CD4-positive, alpha-beta memory T cell (primary cell): ENCODE measurements around the gene FAM110D. TPM values are rescaled to one million over a fixed set of nuclear protein-coding genes. Genes with fewer than 3 reads are reported as not detected.

Experiments used
- CTCF ChIA-PET: fragments of 350-600 bp; sonication (Branson Sonifier 250); formaldehyde crosslinking; loops from one replicate; lab custom pipeline; 2021; ENCODE audit warnings: inconsistent platforms; ENCODE audit not compliant: partially characterized antibody; lab: Charles Lee
- POLR2A ChIA-PET: fragments of 350-600 bp; sonication (Branson Sonifier 250); formaldehyde crosslinking; loops from one replicate; lab custom pipeline; 2021; ENCODE audit not compliant: partially characterized antibody; lab: Charles Lee
- DNase-seq, 5 donors: peaks; one replicate each; pipeline versions ENCODE4 v3.0.0 to v3.0.0-alpha.2; 2020 to 2022; ENCODE audit warnings: mixed read lengths in 1 of 5
- H3K27ac ChIP-seq: one replicate; pipeline ENCODE4 v1.7.0; 2013; ENCODE audit warnings: low read depth, low read length
- H3K27me3 ChIP-seq: 2 replicates; pipeline ENCODE4 v1.7.0; 2013; ENCODE audit warnings: mild to moderate bottlenecking, low read length, moderate library complexity; ENCODE audit not compliant: insufficient read depth
- H3K36me3 ChIP-seq: 2 replicates; pipeline ENCODE4 v1.7.0; 2013; ENCODE audit warnings: mild to moderate bottlenecking, low read length, moderate library complexity; ENCODE audit not compliant: insufficient read depth
- H3K4me1 ChIP-seq: 2 replicates; pipeline ENCODE4 v1.7.0; 2013; ENCODE audit warnings: mild to moderate bottlenecking, low read length, moderate library complexity; ENCODE audit not compliant: insufficient read depth
- H3K4me3 ChIP-seq, 2 donors: one replicate each; pipeline ENCODE4 v1.7.0; 2013; ENCODE audit warnings: low read length in 2 of 2, mild to moderate bottlenecking in 1 of 2
- H3K9me3 ChIP-seq, 2 donors: one replicate each; pipeline ENCODE4 v1.7.0; 2013; ENCODE audit warnings: low read length in 2 of 2, control low read depth in 1 of 2; ENCODE audit not compliant: control insufficient read depth in 1 of 2
- H3K27ac Mint-ChIP-seq, 7 donors: one replicate each; pipeline ENCODE4 v1.8.0; 2020 to 2021; ENCODE audit warnings: mixed read lengths in 7 of 7, mild to moderate bottlenecking in 6 of 7, inconsistent platforms in 3 of 7, moderate library complexity in 3 of 7
- H3K27me3 Mint-ChIP-seq, 2 donors: one replicate each; pipeline ENCODE4 v1.8.0; 2020 to 2021; ENCODE audit warnings: mixed read lengths in 2 of 2
- H3K36me3 Mint-ChIP-seq, 2 donors: one replicate each; pipeline ENCODE4 v1.8.0; 2020 to 2021; ENCODE audit warnings: mixed read lengths in 2 of 2, inconsistent platforms in 1 of 2, mild to moderate bottlenecking in 1 of 2
- H3K4me1 Mint-ChIP-seq, 4 donors: one replicate each; pipeline ENCODE4 v1.8.0; 2020 to 2021; ENCODE audit warnings: mixed read lengths in 4 of 4, mild to moderate bottlenecking in 1 of 4
- H3K4me3 Mint-ChIP-seq, 8 donors: one replicate each; pipeline ENCODE4 v1.8.0; 2020 to 2021; ENCODE audit warnings: mixed read lengths in 8 of 8, mild to moderate bottlenecking in 7 of 8, moderate library complexity in 6 of 8, inconsistent platforms in 3 of 8
- H3K9me3 Mint-ChIP-seq, 8 donors: one replicate each; pipeline ENCODE4 v1.8.0; 2020 to 2021; ENCODE audit warnings: mixed read lengths in 8 of 8, mild to moderate bottlenecking in 5 of 8, inconsistent platforms in 3 of 8, moderate library complexity in 1 of 8
- intact Hi-C: fragments of 100-400 bp; cut with micrococcal nuclease; formaldehyde crosslinking; loops from one replicate; pipeline ENCODE4 v1.15.1; 2023
- polyA plus RNA-seq, 2 donors: library from polyadenylated mRNA; unstranded; fragments of 300-500 nt; fragmentation: Illumina TruSeq; gene quantifications; one replicate each; pipeline ENCODE4 v1.2.3, GENCODE V29; 2021
- total RNA-seq, 2 experiments: library from RNA; stranded (reverse); gene quantifications; one replicate each; pipeline ENCODE4 v1.2.3, GENCODE V29; 2021

The FAM110D gene
- total and polyA plus RNA-seq, 4 experiments from 2014 or later, result not detected

GRCh38 chr1:26164036-26164860, 5.4 kb downstream of the FAM110D start:
- no peaks in the 10 kb centered on the region for H3K36me3 Mint-ChIP-seq
- peaks cover 7% of the 10 kb centered on the region for H3K27me3 ChIP-seq
- peak overlapping the region in 1 of 2 donors; percentile 24 for H3K4me3 ChIP-seq
- no peaks in the 10 kb centered on the region for H3K9me3 Mint-ChIP-seq
- intact Hi-C loops, result loop anchor here (1.0 kb wide), 3 partner anchors 19 to 129 kb away; no protein-coding TSS in a partner anchor
- H3K4me1 ChIP-seq, result peaks cover 18% of the 10 kb centered on the region
- H3K4me1 Mint-ChIP-seq, result peaks cover 4 to 18% (median 10%) of the 10 kb centered on the region in 4 donors
- H3K27me3 Mint-ChIP-seq, result peaks cover 5 to 15% of the 10 kb centered on the region in 2 donors
- H3K36me3 ChIP-seq, result no peaks in the 10 kb centered on the region
- CTCF ChIA-PET, result interaction anchor here (0.7 to 10.3 kb wide), 16 partner anchors 10 to 301 kb away, joined by 3 to 167 read pairs (median 4); partner anchors contain the start of gene CEP85
- POLR2A ChIA-PET, result no interaction called here
- peak overlapping the region in 1 of 7 donors; percentile 66 for H3K27ac Mint-ChIP-seq
- H3K4me3 Mint-ChIP-seq, result peak overlapping the region; percentile 28 to 75 (median 65)
- H3K27ac ChIP-seq, result no peak overlapping the region
- peak in 4 of 5 donors; percentile 53 to 67 (median 56) for DNase-seq
- no peaks in the 10 kb centered on the region for H3K9me3 ChIP-seq

- no peak overlapping the region for H3K27ac Mint-ChIP-seq
- H3K36me3 ChIP-seq, result no peaks in the 10 kb centered on the region
- peaks cover 4 to 22% (median 13%) of the 10 kb centered on the region in 4 donors for H3K4me1 Mint-ChIP-seq
- ChIA-PET CTCF (interaction anchor here (0.6 to 10.3 kb wide), 7 partner anchors 9 to 129 kb away, joined by 3 to 167 read pairs (median 3); partner anchors contain the start of gene CEP85), POLR2A (no interaction called here)
- H3K36me3 Mint-ChIP-seq, result no peaks in the 10 kb centered on the region
- no peaks in the 10 kb centered on the region for H3K9me3 ChIP-seq
- intact Hi-C loops, result loop anchor here (1.0 to 5.0 kb wide), 5 partner anchors 20 to 227 kb away; no protein-coding TSS in a partner anchor
- peak overlapping the region; percentile 29 to 75 (median 62) for H3K4me3 Mint-ChIP-seq
- H3K27me3 ChIP-seq, result peaks cover 7% of the 10 kb centered on the region
- peaks cover 22% of the 10 kb centered on the region for H3K4me1 ChIP-seq
- H3K27me3 Mint-ChIP-seq, result peaks cover 5 to 8% of the 10 kb centered on the region in 2 donors
- H3K9me3 Mint-ChIP-seq, result no peaks in the 10 kb centered on the region
- H3K4me3 ChIP-seq, result no peak overlapping the region
- no peak overlapping the region for H3K27ac ChIP-seq
- no peak for DNase-seq
Measured at GRCh38 chr1:26164861-26165842, 6.3 kb downstream of the FAM110D start.

GRCh38 chr1:26166719-26167281, 7.9 kb downstream of the FAM110D start:
- peaks cover 8 to 35% (median 21%) of the 10 kb centered on the region in 4 donors for H3K4me1 Mint-ChIP-seq
- H3K27me3 ChIP-seq, result peaks cover 7% of the 10 kb centered on the region
- CTCF ChIA-PET, result interaction anchor here (0.8 to 10.3 kb wide), 2 partner anchors 68 to 250 kb away, joined by 3 to 167 read pairs; partner anchors contain the start of gene CEP85
- H3K27ac Mint-ChIP-seq, result peak overlapping the region in 3 of 7 donors; percentile 51 to 73 (median 58)
- H3K4me1 ChIP-seq, result peaks cover 36% of the 10 kb centered on the region
- no peaks in the 10 kb centered on the region for H3K9me3 Mint-ChIP-seq
- H3K4me3 ChIP-seq, result no peak overlapping the region
- no peaks in the 10 kb centered on the region for H3K9me3 ChIP-seq
- no peak overlapping the region for H3K27ac ChIP-seq
- POLR2A ChIA-PET, result no interaction called here
- no peak for DNase-seq
- no peaks in the 10 kb centered on the region for H3K36me3 ChIP-seq
- intact Hi-C loops, result loop anchor here (5.0 kb wide), 2 partner anchors 156 to 226 kb away; no protein-coding TSS in a partner anchor
- no peaks in the 10 kb centered on the region for H3K36me3 Mint-ChIP-seq
- peaks cover 4 to 8% of the 10 kb centered on the region in 2 donors for H3K27me3 Mint-ChIP-seq
- H3K4me3 Mint-ChIP-seq, result peak overlapping the region in 1 of 8 donors; percentile 3

- Histone ChIP-seq H3K4me3 (peak within 1 kb of the TSS; percentile 52 to 90), H3K36me3 (no peaks in the 10 kb centered on the region), H3K4me1 (peaks cover 29% of the 10 kb centered on the region), H3K9me3 (no peaks in the 10 kb centered on the region), H3K27ac (peak within 1 kb of the TSS; percentile 85), H3K27me3 (no peaks in the 10 kb centered on the region)
- no peaks in the 10 kb centered on the region for H3K9me3 Mint-ChIP-seq
- H3K4me1 Mint-ChIP-seq, result peaks cover 5 to 28% (median 17%) of the 10 kb centered on the region in 4 donors
- CTCF ChIA-PET, result interaction anchor here (0.6 to 10.3 kb wide), 9 partner anchors 10 to 249 kb away, joined by 3 to 167 read pairs (median 7); partner anchors contain the start of gene CEP85
- POLR2A ChIA-PET, result interaction anchor here (4.2 kb wide), 1 partner anchor 66 kb away, joined by 40 read pairs; the partner anchor contains the start of gene CEP85
- intact Hi-C loops, result loop anchor here (1.0 to 5.0 kb wide), 3 partner anchors 66 to 224 kb away; partner anchors contain the start of gene CEP85
- H3K4me3 Mint-ChIP-seq, result peak within 1 kb of the TSS; percentile 83 to 91 (median 88)
- H3K36me3 Mint-ChIP-seq, result no peaks in the 10 kb centered on the region
- peak within 1 kb of the TSS; percentile 71 to 94 (median 93) for H3K27ac Mint-ChIP-seq
- DNase-seq, result no peak
- peaks cover 0 to 2% of the 10 kb centered on the region in 2 donors for H3K27me3 Mint-ChIP-seq
Measured at GRCh38 chr1:26168410-26169197, 9.7 kb downstream of the FAM110D start, which contains the start of gene C1orf232. Gene C1orf232, minus strand, starts transcription at chr1:26168963. Its CDS starts 464 bp downstream, at chr1:26168499.

- CTCF ChIA-PET, result interaction anchor here (0.6 to 10.3 kb wide), 36 partner anchors 9 to 301 kb away, joined by 3 to 167 read pairs (median 4); partner anchors contain the start of gene CEP85
- POLR2A ChIA-PET, result interaction anchor here (0.6 to 4.2 kb wide), 10 partner anchors 14 to 263 kb away, joined by 3 to 40 read pairs (median 4); partner anchors contain the start of genes CEP85, DHDDS and PAFAH2
- H3K36me3 ChIP-seq, result no peaks in the 10 kb centered on the region
- intact Hi-C loops, result loop anchor here (1.0 to 5.0 kb wide), 3 partner anchors 65 to 223 kb away; partner anchors contain the start of gene CEP85
- peak overlapping the region in 1 of 2 donors; percentile 90 for H3K4me3 ChIP-seq
- peaks cover 23% of the 10 kb centered on the region for H3K4me1 ChIP-seq
- H3K4me1 Mint-ChIP-seq, result peaks cover 4 to 25% (median 16%) of the 10 kb centered on the region in 4 donors
- H3K4me3 Mint-ChIP-seq, result peak overlapping the region; percentile 83 to 91 (median 88)
- peak overlapping the region; percentile 85 for H3K27ac ChIP-seq
- no peaks in the 10 kb centered on the region for H3K36me3 Mint-ChIP-seq
- H3K9me3 ChIP-seq, result no peaks in the 10 kb centered on the region
- H3K27ac Mint-ChIP-seq, result peak overlapping the region in 6 of 7 donors; percentile 25 to 91 (median 76)
- no peaks in the 10 kb centered on the region for H3K27me3 Mint-ChIP-seq
- H3K27me3 ChIP-seq, result no peaks in the 10 kb centered on the region
- DNase-seq, result no peak
- no peaks in the 10 kb centered on the region for H3K9me3 Mint-ChIP-seq
Measured at GRCh38 chr1:26169198-26169554, 10.3 kb downstream of the FAM110D start.
